ENCODE data around the gene RND1. TPM values are rescaled to one million over a fixed set of nuclear protein-coding genes. Genes with fewer than 3 reads are reported as not detected.

RND1 gene
- polyA plus RNA-seq, 3 donors: 0.40 to 0.49 TPM; not detected in 1

- H3K9me3 ChIP-seq (replicated peaks in 1 of 2; ENCODE audit: control insufficient read depth in 1 of 2, insufficient read depth in 1 of 2, low read length in 2 of 2): no peaks in the 10 kb centered on the region
- peaks cover 72 to 83% of the 10 kb centered on the region in 2 donors for H3K36me3 ChIP-seq (replicated peaks in 1 of 2; ENCODE audit: control insufficient read depth in 1 of 2, insufficient read depth in 2 of 2, low read length in 2 of 2)
- Mint-ChIP-seq H3K9me3 (no peaks in the 10 kb centered on the region), H3K4me1 (no peaks in the 10 kb centered on the region), H3K36me3 (peaks cover 73 to 89% of the 10 kb centered on the region in 2 donors), H3K27me3 (ENCODE audit: low read depth in 3 of 3) (no peaks in the 10 kb centered on the region), H3K4me3 (no peak overlapping the region), H3K27ac (no peak overlapping the region)
- no peak overlapping the region for H3K4me2 ChIP-seq (replicated peaks; ENCODE audit: extremely low read depth, low read length, poor library complexity, severe bottlenecking)
- DNase-seq: no peak
- H3K27ac ChIP-seq (ENCODE audit: low read depth in 1 of 2, low read length in 2 of 2): no peak overlapping the region
- intact Hi-C loops (cut with micrococcal nuclease): no loop called here
- H3K4me1 ChIP-seq (ENCODE audit: control insufficient read depth in 1 of 2, insufficient read depth in 2 of 2, low read length in 2 of 2): no peaks in the 10 kb centered on the region
- 100% methylated on average over 2 of the region's 4 CpGs for WGBS (ENCODE audit: insufficient coverage)
- peaks cover 4% of the 10 kb centered on the region for H4K20me1 ChIP-seq (ENCODE audit: insufficient read depth, low read length)
- H3K9ac ChIP-seq (ENCODE audit: insufficient read depth, low read length, poor library complexity, severe bottlenecking): no peak overlapping the region
- no peaks in the 10 kb centered on the region for H3K27me3 ChIP-seq (ENCODE audit: control insufficient read depth in 2 of 2, insufficient read depth in 2 of 2, low read length in 2 of 2)
- no peak overlapping the region for H2AFZ ChIP-seq (ENCODE audit: insufficient read depth, low read depth, low read length, poor library complexity, severe bottlenecking)
- H3K4me3 ChIP-seq (replicated peaks in 1 of 3; ENCODE audit: low read depth in 2 of 3, low read length in 3 of 3): no peak overlapping the region
- no peaks in the 10 kb centered on the region for H3K79me2 ChIP-seq (ENCODE audit: insufficient read depth, low read length)
- no peak for TF ChIP-seq CTCF (IDR thresholded peaks at IDR 0.05)
These were observed 27.6 kb downstream of the RND1 start for GRCh38 chr12:48838048-48838447.

GRCh38 chr12:48832321-48833060 lies 33.2 kb downstream of the RND1 start:
- Histone ChIP-seq H3K27me3 (ENCODE audit: control insufficient read depth in 2 of 2, insufficient read depth in 2 of 2, low read length in 2 of 2) (no peaks in the 10 kb centered on the region), H3K4me3 (replicated peaks in 1 of 3; ENCODE audit: low read depth in 2 of 3, low read length in 3 of 3) (no peak overlapping the region), H3K9me3 (replicated peaks in 1 of 2; ENCODE audit: control insufficient read depth in 1 of 2, insufficient read depth in 1 of 2, low read length in 2 of 2) (no peaks in the 10 kb centered on the region), H3K4me1 (ENCODE audit: control insufficient read depth in 1 of 2, insufficient read depth in 2 of 2, low read length in 2 of 2) (no peaks in the 10 kb centered on the region), H3K9ac (ENCODE audit: insufficient read depth, low read length, poor library complexity, severe bottlenecking) (no peak overlapping the region), H3K79me2 (ENCODE audit: insufficient read depth, low read length) (no peaks in the 10 kb centered on the region), H3K27ac (ENCODE audit: low read depth in 1 of 2, low read length in 2 of 2) (no peak overlapping the region), H2AFZ (ENCODE audit: insufficient read depth, low read depth, low read length, poor library complexity, severe bottlenecking) (no peak overlapping the region), H3K36me3 (replicated peaks in 1 of 2; ENCODE audit: control insufficient read depth in 1 of 2, insufficient read depth in 2 of 2, low read length in 2 of 2) (peaks cover 84 to 98% of the 10 kb centered on the region in 2 donors), H4K20me1 (ENCODE audit: insufficient read depth, low read length) (peaks cover 27% of the 10 kb centered on the region), H3K4me2 (replicated peaks; ENCODE audit: extremely low read depth, low read length, poor library complexity, severe bottlenecking) (no peak overlapping the region)
- TF ChIP-seq CTCF (IDR thresholded peaks at IDR 0.05): no peak
- 98% methylated on average over 12 of the region's 12 CpGs for WGBS (ENCODE audit: insufficient coverage)
- Mint-ChIP-seq H3K4me1 (no peaks in the 10 kb centered on the region), H3K27me3 (ENCODE audit: low read depth in 3 of 3) (peaks cover 0 to 2% (median 0%) of the 10 kb centered on the region in 3 donors), H3K4me3 (no peak overlapping the region), H3K27ac (no peak overlapping the region), H3K36me3 (peaks cover 83 to 94% of the 10 kb centered on the region in 2 donors), H3K9me3 (no peaks in the 10 kb centered on the region)
- intact Hi-C loops (cut with micrococcal nuclease): no loop called here
- no peak for DNase-seq

Measured in CD14-positive monocyte (primary cell).